Pancreas (tissue), 10 donors: ENCODE results near the gene AP2A1. TPM values are rescaled to one million over a fixed set of nuclear protein-coding genes. Genes with fewer than 3 reads are reported as not detected.
A peak's percentile ranks its signal among the peaks of the same experiment; 100 is the strongest.

ENCODE experiments used
- ATAC-seq, 4 donors: fragments of 200-7000 bp; cut with Tn5 transposase; one replicate each; pipeline versions ENCODE4 v1.8.0 to v1.9.1; 2020; ENCODE audit warnings: mild to moderate bottlenecking in 4 of 4, moderate library complexity in 4 of 4
- DNase-seq, 6 donors: peaks; one replicate each; pipeline ENCODE4 v3.0.0-alpha.2; 2020
- FAIRE-seq: peaks from 2 replicates; lab custom pipeline; 2012; peaks lifted over from hg19 to GRCh38; lab: Jason Lieb, UNC
- H3K27ac ChIP-seq, 4 donors: fragments of 200-600 bp; sonication (generic); 1 replicate in 3 of 4; 2 replicates in 1 of 4; pipeline versions ENCODE4 v1.5.0 to v1.8.0; 2020
- H3K27me3 ChIP-seq, 4 donors: fragments of 200-600 bp; one replicate each; pipeline ENCODE4 v1.8.0; 2021
- H3K36me3 ChIP-seq, 3 donors: fragments of 200-600 bp; sonication (generic) in 1 of 3; one replicate each; pipeline versions ENCODE4 v1.5.0 to v1.8.0; 2020 to 2021
- H3K4me1 ChIP-seq, 3 donors: fragments of 200-600 bp; one replicate each; pipeline ENCODE4 v1.8.0; 2021
- H3K4me3 ChIP-seq, 4 donors: fragments of 200-600 bp; sonication (generic) in 2 of 4; one replicate each; pipeline versions ENCODE4 v1.5.0 to v1.8.0; 2020 to 2021
- H3K9me3 ChIP-seq, 4 donors: fragments of 200-600 bp; one replicate each; pipeline ENCODE4 v1.8.0; 2021
- CTCF ChIP-seq, 4 donors: fragments of 200-600 bp; sonication (generic) in 3 of 4; IDR thresholded peaks; one replicate each; pipeline versions ENCODE4 v1.5.0 to v1.8.0; 2021; ENCODE audit warnings: antibody characterized with exemption in 4 of 4
- WGBS, 2 donors: extraction: QIAGEN DNeasy Blood & Tissue Kit; methylation state at CpG; one replicate each; pipeline ENCODE4 v1.1.7; 2013; 5-methylcytosine and 5-hydroxymethylcytosine counted together
- intact Hi-C, 3 donors: fragments of 100-400 bp; cut with DNase I; formaldehyde crosslinking; loops; one replicate each; pipeline versions ENCODE4 v1.11.1 to v1.14.2; 2022
- polyA plus RNA-seq, 2 donors: library from polyadenylated mRNA; stranded (reverse); fragments of 200-250 nt; gene quantifications; one replicate each; pipeline ENCODE4 v1.2.3, GENCODE V29; 2013
- total RNA-seq, 6 donors: library from RNA; stranded (reverse); fragmentation: NEBNext Ultra II Directional in 4 of 6; extraction: Animal tissue kit (Norgen Biotek cat#: 25700) in 4 of 6; gene quantifications; one replicate each; pipeline versions ENCODE4 v1.2.1 to v1.2.4, GENCODE V29; 2021 to 2023
- donor health status: healthy with polysubstance abuse.
- donor health status: DM: no; HTN: no; CAD: no; lungs with moderate emphysema.
- donor health status: DM: no; HTN: no; CAD: no.
- donor health status: control.
- donor health status: control.
- donor health status: Bipolar disorder and iron deficiency.
- donor health status: DM: yes; HTN: yes; CAD: no.
- donor health status: DM: no; HTN: no; CAD: no.
- donor health status: DM: no; HTN: no; CAD: no.
- donor health status: DM: yes; HTN: yes; CAD: no.

The AP2A1 gene
- total and polyA plus RNA-seq, 8 donors: 27.1 to 42.8 (median 33.3) TPM

- FAIRE-seq (no peak), ATAC-seq (peak; percentile 33 to 63 (median 54)), DNase-seq (peak; percentile 60 to 90 (median 77))
- Histone ChIP-seq H3K36me3 (no peaks in the 10 kb centered on the region), H3K4me3 (peak overlapping the region; percentile 39 to 65 (median 58)), H3K27me3 (no peaks in the 10 kb centered on the region), H3K9me3 (no peaks in the 10 kb centered on the region), H3K27ac (peak overlapping the region; percentile 69 to 83 (median 72)), H3K4me1 (peaks cover 4 to 10% (median 7%) of the 10 kb centered on the region in 3 donors)
- WGBS, 2 donors: 2 to 3% methylated on average over 45 to 50 of the region's 50 CpGs
- intact Hi-C loops: no loop called here
- no peak for TF ChIP-seq CTCF (IDR thresholded peaks at IDR 0.05)
Observed at GRCh38 chr19:49809160-49809940, 42.5 kb downstream of the AP2A1 start.

DNA sequence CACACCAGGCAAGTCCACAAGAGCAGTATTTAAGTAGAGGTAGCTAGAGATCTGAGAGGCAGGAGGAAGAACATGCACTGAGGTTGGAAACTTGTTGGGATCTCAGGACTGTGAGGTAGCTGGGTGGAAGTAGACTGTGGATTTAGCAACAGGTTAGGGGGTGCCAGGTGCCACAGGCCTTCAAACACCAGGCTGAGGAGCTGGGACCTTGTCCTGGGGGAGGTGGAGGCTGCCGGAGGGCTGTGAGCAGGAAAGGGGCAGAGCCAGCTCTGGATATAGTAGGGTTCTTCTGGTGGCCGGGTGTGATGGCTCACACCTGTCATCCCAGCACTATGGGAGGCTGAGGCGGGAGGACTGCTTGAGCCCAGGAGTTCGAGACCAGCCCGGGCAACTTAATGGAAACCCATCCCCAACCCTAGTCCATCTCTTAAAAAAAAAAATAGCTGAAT lies 43.2 kb downstream of the AP2A1 start:
- no peaks in the 10 kb centered on the region for H3K9me3 ChIP-seq
- peak overlapping the region; percentile 69 to 83 (median 72) for H3K27ac ChIP-seq
- FAIRE-seq: no peak
- intact Hi-C loops: no loop called here
- H3K27me3 ChIP-seq: no peaks in the 10 kb centered on the region
- peaks cover 4 to 10% (median 7%) of the 10 kb centered on the region in 3 donors for H3K4me1 ChIP-seq
- DNase-seq: peak in 2 of 6 donors; percentile 37 to 38
- H3K4me3 ChIP-seq: peak overlapping the region in 2 of 4 donors; percentile 53 to 65
- H3K36me3 ChIP-seq: no peaks in the 10 kb centered on the region
- no peak for ATAC-seq
- TF ChIP-seq CTCF (IDR thresholded peaks at IDR 0.05): no peak
- 90 to 94% methylated on average over 5 of the region's 5 CpGs for WGBS, 2 donors

GRCh38 chr19:49811328-49811727 lies 44.5 kb downstream of the AP2A1 start:
- no peak for TF ChIP-seq CTCF (IDR thresholded peaks at IDR 0.05)

GRCh38 chr19:49812452-49812996 lies 45.7 kb downstream of the AP2A1 start:
- FAIRE-seq (no peak), ATAC-seq (no peak), DNase-seq (no peak)
- peak overlapping the region; percentile 54 to 73 (median 67) for H3K4me3 ChIP-seq
- no peaks in the 10 kb centered on the region for H3K9me3 ChIP-seq
- intact Hi-C loops: no loop called here
- no peaks in the 10 kb centered on the region for H3K36me3 ChIP-seq
- WGBS, 2 donors: 41 to 44% methylated on average over 11 of the region's 11 CpGs
- H3K27ac ChIP-seq: peak overlapping the region; percentile 67 to 87 (median 79)
- no peaks in the 10 kb centered on the region for H3K27me3 ChIP-seq
- peaks cover 8 to 17% (median 10%) of the 10 kb centered on the region in 3 donors for H3K4me1 ChIP-seq
- TF ChIP-seq CTCF (IDR thresholded peaks at IDR 0.05): no peak

More at GRCh38 chr19:49811328-49811727, 44.5 kb downstream of the AP2A1 start:
- Histone ChIP-seq H3K4me1 (peaks cover 4 to 10% (median 9%) of the 10 kb centered on the region in 3 donors), H3K27me3 (no peaks in the 10 kb centered on the region), H3K27ac (no peak overlapping the region), H3K36me3 (no peaks in the 10 kb centered on the region), H3K9me3 (no peaks in the 10 kb centered on the region), H3K4me3 (no peak overlapping the region)
- no peak for DNase-seq
- no peak for FAIRE-seq
- no peak for ATAC-seq
- intact Hi-C loops: no loop called here
- WGBS, 2 donors: 95 to 96% methylated on average over 6 of the region's 6 CpGs
